NCI-H69 (cell line): ENCODE results near the gene BBS7.

Source experiments
- DNase-seq: peaks from one replicate; lab custom pipeline; 2025; lab: John Stamatoyannopoulos, UW

The BBS7 gene

DNA sequence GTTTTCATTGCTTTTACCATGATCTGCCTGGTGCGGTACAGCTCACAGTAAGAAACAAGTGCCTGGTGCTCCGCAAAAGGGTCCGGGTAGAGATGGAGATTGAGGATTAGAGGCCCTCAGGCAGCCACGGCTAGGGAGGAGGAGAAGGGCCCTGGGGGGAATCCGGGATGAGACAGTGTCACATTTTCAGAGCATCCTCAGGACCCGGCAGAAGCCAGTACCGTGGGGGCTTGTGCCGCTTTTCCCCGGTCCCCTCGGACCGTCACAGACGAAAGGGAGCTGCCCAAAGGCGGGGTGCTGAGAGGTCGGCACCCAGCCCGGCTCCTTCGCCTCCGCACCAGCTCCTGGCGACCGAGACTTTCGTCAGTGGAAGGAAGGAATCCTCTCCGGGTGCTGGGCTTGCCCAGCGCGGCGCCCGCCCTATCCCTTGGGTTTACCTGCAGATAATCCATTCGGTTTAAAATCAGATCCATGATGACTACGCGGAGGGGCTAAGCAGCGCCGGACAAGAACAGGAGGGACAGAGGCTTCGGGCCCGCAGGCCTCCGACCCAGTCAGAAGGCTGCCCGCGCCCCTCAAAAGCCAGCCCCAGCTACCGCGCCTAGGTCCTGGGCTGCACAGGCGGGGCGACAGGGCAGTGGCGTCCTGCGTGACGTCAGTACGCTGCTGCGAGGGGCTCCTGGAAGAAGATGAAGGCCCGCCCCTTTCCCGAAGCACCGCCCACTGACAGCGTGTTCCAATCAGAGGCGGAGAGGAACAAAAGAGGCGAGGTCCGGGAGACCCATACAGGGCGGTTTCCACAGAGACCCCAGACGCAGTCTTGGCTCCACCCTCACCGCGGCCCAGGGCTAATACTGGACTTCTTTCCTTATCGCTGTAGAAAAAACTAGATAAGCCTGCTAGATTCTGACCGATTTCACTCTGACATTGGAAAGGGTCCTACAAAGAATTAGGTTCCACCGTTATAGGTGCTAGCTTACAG lies at the start of gene BBS7:
BBS7 (minus strand) TSS at position 634 of the 982 bp plus-strand sequence; CDS start at position 473, 161 bp downstream.
- DNase-seq = peak; percentile 95

DNA sequence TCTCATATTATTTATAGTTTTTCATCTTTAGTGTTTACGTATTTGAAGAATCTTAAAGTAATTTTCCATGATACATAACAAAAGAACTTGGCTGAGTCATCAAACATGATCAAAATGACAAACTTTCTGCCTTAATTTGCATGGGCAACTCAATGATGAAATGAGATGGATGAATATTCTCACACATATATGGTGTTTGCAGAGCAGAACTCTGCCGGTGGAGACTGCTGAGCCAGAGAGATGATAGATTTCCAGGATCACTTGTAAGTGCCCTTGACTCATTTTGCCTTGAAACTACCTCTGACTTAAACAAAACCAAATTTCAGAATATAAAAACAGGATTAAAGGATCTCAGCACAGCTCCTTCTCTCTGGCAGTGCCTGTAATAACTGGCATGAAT lies 43.4 kb upstream of the BBS7 start:
- DNase-seq = no peak

- no peak for DNase-seq
Observed at GRCh38 chr4:121908346-121908745, 38.1 kb upstream of the BBS7 start.

DNA sequence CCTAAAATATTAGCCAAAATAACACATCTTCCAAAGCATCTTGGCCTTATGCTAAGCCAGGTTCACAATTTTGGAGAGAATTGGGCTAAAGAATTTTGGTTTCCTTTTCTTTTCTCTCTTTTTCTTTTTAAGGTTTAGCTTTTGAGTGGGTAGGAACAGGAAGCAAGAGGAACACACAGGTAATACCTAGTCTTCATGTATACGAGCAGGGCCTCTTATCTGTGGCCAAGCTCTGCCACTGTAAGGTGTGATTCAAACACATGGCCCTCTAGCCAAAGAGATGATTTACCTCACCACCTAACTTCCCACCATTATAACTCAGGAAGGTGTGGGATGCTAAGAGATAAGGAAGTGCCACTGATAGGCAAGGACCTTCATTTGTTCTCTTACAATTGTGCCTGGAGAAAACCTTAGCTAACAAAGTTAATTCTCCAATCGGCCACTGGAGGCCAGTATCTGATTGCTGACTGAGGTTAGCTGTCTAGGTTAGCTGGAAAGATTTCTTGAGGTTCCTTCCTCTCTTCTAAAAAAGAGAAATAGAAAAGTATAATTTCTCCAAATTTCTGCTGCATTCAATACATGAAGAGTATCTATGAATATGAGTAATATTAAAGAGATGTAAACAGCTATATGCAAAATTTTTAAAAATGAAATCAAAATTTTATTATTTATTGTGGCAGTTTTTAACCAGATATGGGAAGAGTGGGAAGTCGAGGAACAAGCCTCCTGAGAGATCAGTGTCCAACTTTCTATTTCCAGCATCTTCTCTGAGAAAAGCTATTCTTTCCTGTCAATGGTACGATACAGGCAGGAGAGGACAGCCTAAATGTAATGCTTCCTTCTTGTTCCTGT lies 30.1 kb upstream of the BBS7 start:
- DNase-seq = peak; percentile 50

DNA sequence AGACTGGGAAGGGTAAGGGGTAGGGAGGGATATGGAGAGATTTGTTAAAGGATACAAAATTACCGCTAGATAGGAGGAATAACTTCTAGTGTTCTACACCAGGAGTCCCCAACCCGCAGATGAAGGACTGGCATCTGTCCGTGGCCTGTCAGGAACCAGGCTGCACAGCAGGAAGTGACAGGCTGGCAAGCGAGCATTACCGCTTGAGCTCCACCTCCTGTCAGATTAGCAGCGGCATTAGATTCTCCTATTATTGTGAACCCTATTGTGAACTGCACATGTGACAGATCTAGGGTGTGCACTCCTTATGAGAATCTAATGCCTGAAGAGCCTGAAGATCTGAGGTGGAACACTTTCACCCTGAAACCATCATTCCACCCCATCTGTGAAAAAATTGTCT lies 27.9 kb upstream of the BBS7 start:
- DNase-seq = peak; percentile 50

DNA sequence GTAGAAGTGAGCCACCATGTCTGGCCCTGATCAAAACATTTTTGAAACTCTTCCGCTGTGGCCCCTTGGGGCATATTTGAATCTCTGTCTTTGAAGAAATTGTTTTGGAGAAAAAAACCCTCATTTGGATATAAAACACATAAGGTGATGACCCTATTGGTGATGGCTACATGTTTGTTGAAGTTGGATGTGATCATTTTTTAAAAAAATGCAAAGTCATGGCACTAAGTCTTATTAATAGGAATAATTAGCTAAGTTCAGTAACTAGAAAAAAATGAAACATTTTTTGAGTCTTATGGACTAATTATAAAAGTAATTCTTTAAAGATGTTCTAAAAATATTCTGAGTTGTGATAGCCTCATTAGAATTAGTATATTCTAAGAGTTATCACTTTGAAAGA lies 17.9 kb upstream of the BBS7 start:
- no peak for DNase-seq

DNA sequence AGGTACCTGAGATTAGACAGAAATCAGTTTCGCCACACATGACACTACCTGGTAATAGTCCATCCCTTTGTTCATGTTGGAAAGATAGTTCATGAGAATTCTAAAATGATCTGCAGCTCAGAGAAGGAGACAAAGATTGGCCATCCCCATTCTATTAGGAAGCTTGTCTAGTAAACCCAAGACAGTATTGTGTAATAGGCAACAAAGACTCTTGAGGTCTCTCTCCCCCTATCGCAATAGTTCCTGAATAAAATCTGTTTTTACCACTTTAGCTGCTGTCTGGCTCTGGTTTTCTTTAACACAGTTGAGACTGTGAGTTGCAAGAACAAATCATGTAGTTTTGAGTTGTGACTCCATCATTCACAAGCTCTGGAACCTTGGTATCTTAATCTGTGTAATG lies 14.8 kb upstream of the BBS7 start:
- DNase-seq = no peak

DNA sequence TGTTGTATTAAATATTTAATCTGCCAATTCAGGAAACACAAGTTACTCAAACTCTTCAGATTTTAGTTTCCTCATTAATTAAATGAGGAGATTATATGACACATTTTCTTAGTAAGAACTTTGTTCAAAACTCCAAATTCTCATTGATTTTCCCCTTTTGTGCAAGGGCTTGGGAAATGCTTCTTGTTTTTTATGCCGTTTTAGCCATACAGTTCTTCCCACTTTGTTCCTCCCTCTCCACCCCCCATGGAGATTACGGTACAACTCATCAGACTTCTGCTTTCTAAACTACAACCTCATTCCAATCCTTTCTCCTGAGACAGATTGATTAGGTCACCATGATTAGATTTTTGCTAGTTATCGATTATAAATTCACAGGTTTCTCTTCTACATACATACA lies 10.9 kb upstream of the BBS7 start:
- no peak for DNase-seq

DNA sequence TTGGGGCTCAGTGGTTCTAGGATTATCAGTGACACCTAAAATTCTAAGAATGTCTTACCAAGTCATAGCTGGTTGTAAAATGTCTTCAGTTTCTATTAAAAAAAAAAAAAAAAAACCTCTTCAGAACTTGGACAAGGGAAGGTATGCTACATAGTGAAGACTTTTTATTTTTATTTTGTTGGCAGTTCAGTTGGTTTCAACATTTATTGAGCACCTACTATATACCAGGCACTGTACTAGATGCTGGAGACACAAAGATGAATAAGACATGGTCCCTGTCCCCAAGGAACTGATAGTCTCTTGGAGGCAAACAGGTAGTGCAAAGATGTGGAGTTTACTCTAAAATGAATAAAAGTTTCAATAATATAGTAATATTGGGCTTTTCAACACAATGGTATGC lies 8.9 kb upstream of the BBS7 start:
- DNase-seq = no peak

- no peak for DNase-seq
Observed at GRCh38 chr4:121877041-121877773, 6.9 kb upstream of the BBS7 start.

- DNase-seq = no peak
Observed at GRCh38 chr4:121876070-121876469, 5.8 kb upstream of the BBS7 start.

DNA sequence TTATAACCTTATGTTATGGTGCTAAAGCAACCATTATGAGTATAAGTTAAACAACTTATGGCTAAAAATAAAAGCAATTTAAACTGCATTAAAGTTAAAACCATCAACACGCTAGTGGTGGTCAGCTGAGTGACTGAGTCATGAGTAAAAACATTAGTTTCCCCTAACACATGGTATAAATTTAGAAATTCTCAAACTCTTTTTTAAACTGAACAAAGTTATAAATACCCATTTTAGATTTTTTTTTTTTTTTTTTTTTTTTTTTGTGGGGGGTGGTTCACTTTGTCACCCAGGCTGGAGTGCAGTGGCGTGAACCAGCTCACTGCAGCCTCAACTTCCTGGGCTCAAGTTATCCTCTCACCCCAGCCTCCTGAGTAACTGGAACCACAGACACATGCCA lies 5.4 kb upstream of the BBS7 start:
- DNase-seq = no peak

DNA sequence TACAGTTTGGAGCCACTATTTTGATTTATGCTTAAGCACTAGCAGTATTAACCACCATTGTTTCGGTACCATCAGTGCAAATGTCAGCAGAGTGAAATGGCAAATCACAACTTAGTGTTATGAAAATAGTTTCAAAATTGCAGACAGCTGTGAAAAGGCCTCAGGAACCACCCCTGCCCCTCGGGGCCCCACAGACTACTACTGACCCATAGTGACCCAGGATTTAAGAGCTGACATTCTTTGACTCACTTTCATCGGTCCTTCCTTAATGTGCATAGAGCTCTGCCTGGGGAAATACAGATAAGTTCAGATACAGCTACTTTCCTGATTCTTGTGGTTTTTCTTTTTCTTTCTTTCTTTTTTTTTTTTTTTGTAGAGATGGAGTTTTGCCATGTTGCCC lies 3.3 kb upstream of the BBS7 start:
- DNase-seq = no peak

DNA sequence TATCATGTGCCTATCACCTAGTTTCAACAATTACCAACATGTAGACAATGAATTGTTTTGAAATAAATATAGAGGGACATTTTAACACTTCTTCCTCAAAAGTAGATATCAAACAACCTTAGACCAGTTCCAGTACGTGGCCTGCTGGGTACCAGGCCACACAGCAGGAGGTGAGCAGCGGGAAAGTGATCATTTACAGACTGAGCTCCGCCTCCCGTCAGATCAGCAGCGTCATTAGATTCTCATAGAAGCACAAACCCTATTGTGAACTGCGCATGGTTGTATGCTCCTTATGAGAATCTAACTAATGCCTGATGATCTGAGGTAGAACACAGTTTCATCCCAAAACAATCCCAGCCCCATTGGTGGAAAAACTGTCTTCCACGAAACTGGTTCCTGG lies 6.5 kb downstream of the BBS7 start:
- DNase-seq = peak; percentile 35

DNA sequence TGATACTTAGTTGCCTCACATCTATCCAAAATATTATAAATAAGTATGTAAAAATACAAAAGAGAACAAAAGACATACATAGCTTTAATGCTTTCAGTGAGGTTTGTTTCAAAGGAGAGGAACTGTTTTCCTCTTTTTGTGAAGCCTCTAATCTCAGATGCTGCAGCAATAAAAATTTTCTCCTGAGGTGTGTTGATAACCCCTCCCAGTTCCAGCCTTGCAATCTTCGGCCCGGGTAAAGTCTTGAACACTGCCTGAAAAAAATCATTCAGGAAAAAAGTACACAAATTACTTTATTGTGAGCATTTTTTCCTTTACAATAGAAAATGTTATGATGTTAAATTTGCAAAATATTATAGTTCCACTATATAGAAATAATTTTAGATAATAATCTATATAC lies 8.8 kb downstream of the BBS7 start:
- DNase-seq = no peak

GRCh38 chr4:121860121-121860520 lies 10.2 kb downstream of the BBS7 start:
- DNase-seq = no peak

DNA sequence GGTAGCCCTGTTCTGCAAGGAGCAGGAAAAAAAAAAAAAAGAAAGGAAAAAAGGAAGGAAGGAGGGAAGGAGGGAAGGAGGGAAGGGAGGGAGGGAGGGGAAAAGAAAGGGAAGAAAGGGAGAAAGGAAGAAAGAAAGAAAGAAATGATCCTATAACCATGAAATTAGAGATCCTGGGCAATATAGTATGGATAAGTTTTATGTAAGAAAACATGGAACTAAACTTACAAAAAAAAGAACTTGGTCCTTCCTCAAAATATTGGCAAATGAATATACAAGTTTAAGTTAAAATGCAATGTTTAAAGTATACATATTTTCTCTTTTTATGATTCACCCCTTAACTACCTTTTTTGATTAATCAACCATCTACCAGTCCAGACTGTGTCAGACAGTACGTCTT lies 18.9 kb downstream of the BBS7 start:
- DNase-seq = no peak

DNA sequence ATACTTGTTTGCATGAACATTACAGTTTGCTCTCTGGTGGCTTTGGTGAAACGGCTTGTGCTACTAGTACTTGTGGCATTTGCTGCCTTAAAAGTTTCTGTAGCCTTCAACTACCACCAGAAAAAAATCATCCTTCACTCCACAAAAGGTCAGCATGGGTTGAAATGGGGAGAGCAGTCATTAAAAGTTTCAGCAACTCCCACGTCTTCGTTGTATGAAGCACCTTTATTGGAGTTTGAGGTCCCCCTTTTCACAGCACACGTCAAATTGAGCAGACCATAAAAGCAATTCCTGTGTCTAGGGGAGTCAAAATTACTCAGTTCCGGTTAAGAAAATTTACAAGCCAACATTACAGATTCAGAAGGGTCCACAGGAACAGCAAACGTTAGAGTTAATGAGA lies 23.6 kb downstream of the BBS7 start:
- DNase-seq = no peak

- DNase-seq = no peak
Observed at GRCh38 chr4:121842862-121843261, 27.4 kb downstream of the BBS7 start.

DNA sequence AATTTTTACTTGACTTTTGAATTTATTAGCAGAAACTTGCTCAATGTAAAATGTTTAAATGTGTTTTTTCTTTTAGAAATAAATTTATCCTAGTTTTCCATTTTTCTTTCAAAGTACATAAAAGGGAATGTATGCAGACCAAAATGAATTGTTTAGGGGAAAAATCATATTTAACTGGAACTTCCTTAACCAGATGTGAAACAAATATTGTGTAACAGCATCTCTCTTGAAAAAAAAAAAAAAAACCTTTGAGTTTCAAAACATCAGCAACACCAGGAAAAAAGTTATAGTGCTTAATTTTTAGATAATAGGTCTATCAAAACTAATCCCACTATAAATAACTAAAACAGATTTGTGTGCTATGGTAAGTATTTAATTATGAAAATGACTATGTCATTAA lies 32.1 kb downstream of the BBS7 start:
- DNase-seq = no peak

DNA sequence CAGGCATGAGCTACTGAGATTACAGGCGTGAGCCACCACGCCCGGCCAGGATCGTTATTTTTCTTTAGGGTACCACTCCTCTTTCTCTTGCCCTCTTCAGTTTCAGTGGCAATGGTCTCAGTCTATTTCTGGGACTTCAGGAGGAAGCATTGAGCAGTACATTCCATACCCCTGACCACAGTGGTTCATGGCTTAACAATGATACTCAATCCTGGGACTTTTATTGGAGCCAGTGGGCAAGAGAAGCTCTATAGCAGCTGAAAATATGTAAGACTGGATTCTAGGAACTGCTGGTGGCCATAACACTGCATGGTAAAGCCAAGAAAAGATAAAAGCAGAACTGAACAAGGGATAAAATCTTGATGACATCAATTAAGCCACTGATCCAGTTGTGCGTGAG lies 40.8 kb downstream of the BBS7 start:
- no peak for DNase-seq

- no peak for DNase-seq
Observed at GRCh38 chr4:121827853-121828252, 42.4 kb downstream of the BBS7 start.
